Cardiac fibroblast (primary cell): Measurements from ENCODE around the gene CDH13.

Source experiments
- DNase-seq, 2 donors: peaks; one replicate each; pipeline versions ENCODE4 v3.0.0 to v3.0.0-alpha.2; 2010; ENCODE audit warnings: low read depth in 2 of 2
- H3K4me3 ChIP-seq, 2 donors: replicated peaks in 1 of 2; 1 replicate in 1 of 2; 2 replicates in 1 of 2; pipeline ENCODE4 v1.5.1; 2011; ENCODE audit warnings: low read depth in 2 of 2, low read length in 2 of 2, mild to moderate bottlenecking in 2 of 2, moderate library complexity in 1 of 2
- CTCF ChIP-seq: IDR thresholded peaks from one replicate; pipeline ENCODE4 v1.5.1; 2011; ENCODE audit warnings: low read depth, mild to moderate bottlenecking, low read length, inconsistent platforms

CDH13 gene

GRCh38 chr16:82699260-82699659 is 72.5 kb downstream of the CDH13 start:
- DNase-seq, result no peak
- no peak overlapping the region for H3K4me3 ChIP-seq

GRCh38 chr16:82699711-82700495 is 73.1 kb downstream of the CDH13 start:
- peak; percentile 92 to 93 for DNase-seq
- no peak for TF ChIP-seq CTCF
- no peak overlapping the region for H3K4me3 ChIP-seq

More at GRCh38 chr16:82699260-82699659, 72.5 kb downstream of the CDH13 start:
- TF ChIP-seq CTCF, result no peak

GRCh38 chr16:82700541-82701235 is 73.9 kb downstream of the CDH13 start:
- peak; percentile 78 to 86 for DNase-seq
- H3K4me3 ChIP-seq, result no peak overlapping the region
- no peak for TF ChIP-seq CTCF

- DNase-seq, result peak; percentile 26 to 64
Observed at GRCh38 chr16:82701442-82701955, 74.7 kb downstream of the CDH13 start.

GRCh38 chr16:82703161-82703560 is 76.4 kb downstream of the CDH13 start:
- TF ChIP-seq CTCF, result no peak
- no peak for DNase-seq
- H3K4me3 ChIP-seq, result no peak overlapping the region

More at GRCh38 chr16:82701442-82701955, 74.7 kb downstream of the CDH13 start:
- H3K4me3 ChIP-seq, result no peak overlapping the region
- no peak for TF ChIP-seq CTCF

GRCh38 chr16:82703871-82704768 is 77.4 kb downstream of the CDH13 start:
- no peak for DNase-seq
- TF ChIP-seq CTCF, result no peak
- no peak overlapping the region for H3K4me3 ChIP-seq
